GM19468 (cell line): Measurements from ENCODE around the gene HSP90AA1.

Experiments used
- ATAC-seq: cut with Tn5 transposase; IDR thresholded peaks from one replicate; pipeline ENCODE4 v1.9.1; 2021; ENCODE audit warnings: mild to moderate bottlenecking, moderate library complexity, moderate number of reproducible peaks; ENCODE audit not compliant: unreplicated experiment; ENCODE audit errors: extremely low read depth

The HSP90AA1 gene

GRCh38 chr14:102044566-102044965 lies 42.3 kb downstream of the HSP90AA1 start:
- ATAC-seq, result no peak

GRCh38 chr14:102043251-102044025 lies 43.4 kb downstream of the HSP90AA1 start:
- no peak for ATAC-seq

- ATAC-seq, result no peak
Observed at GRCh38 chr14:102042699-102043098, 44.1 kb downstream of the HSP90AA1 start.

- ATAC-seq, result no peak
Observed at GRCh38 chr14:102040153-102040552, 46.7 kb downstream of the HSP90AA1 start.

GRCh38 chr14:102039157-102039556 lies 47.7 kb downstream of the HSP90AA1 start:
- no peak for ATAC-seq

- no peak for ATAC-seq
Observed at GRCh38 chr14:102037686-102038085, 49.2 kb downstream of the HSP90AA1 start.

- no peak for ATAC-seq
Observed at GRCh38 chr14:102035914-102036313, 50.9 kb downstream of the HSP90AA1 start.

GRCh38 chr14:102034301-102034700 lies 52.5 kb downstream of the HSP90AA1 start:
- no peak for ATAC-seq

- ATAC-seq, result no peak
Observed at GRCh38 chr14:102033241-102033640, 53.6 kb downstream of the HSP90AA1 start.
